Measurements from ENCODE around the gene SNN. TPM values are rescaled to one million over a fixed set of nuclear protein-coding genes. Genes with fewer than 3 reads are reported as not detected.

The SNN gene
- total RNA-seq, 1 experiment from 2014 or later, result 12.6 TPM

- no peak overlapping the region for H3K27ac ChIP-seq
- ChIA-PET CTCF (interaction anchor here (0.7 to 1.1 kb wide), 2 partner anchors 13 to 279 kb away, joined by 3 to 4 read pairs; no protein-coding TSS in a partner anchor), POLR2A (ENCODE audit: unreplicated experiment) (no interaction called here)
- intact Hi-C loops (cut with micrococcal nuclease; ENCODE audit: unreplicated experiment), result loop anchor here (2.0 to 10.0 kb wide), 3 partner anchors 181 to 745 kb away; no protein-coding TSS in a partner anchor
- no peaks in the 10 kb centered on the region for H3K79me2 ChIP-seq (ENCODE audit: low read depth)
- DNase-seq, result no peak
- H2AFZ ChIP-seq, result no peak overlapping the region
- no peaks in the 10 kb centered on the region for H3K27me3 ChIP-seq (ENCODE audit: insufficient read depth, low read depth)
- no peaks in the 10 kb centered on the region for H3K4me1 ChIP-seq (replicated peaks; ENCODE audit: insufficient read depth)
- no peak overlapping the region for H3K4me3 ChIP-seq
- H3K9me2 ChIP-seq (ENCODE audit: insufficient read depth), result no peaks in the 10 kb centered on the region
- TF ChIP-seq CTCF (conservative IDR thresholded peaks at IDR 0.05), result no peak
- peaks cover 9% of the 10 kb centered on the region; the same call in 1 of the 2 replicates for H3F3A ChIP-seq (ENCODE audit: insufficient read depth, low read depth)
- no peaks in the 10 kb centered on the region for H3K9me3 ChIP-seq (ENCODE audit: insufficient read depth, low read depth)
- BruUV-seq (replicated peaks), result no TSS peak
- H4K20me1 ChIP-seq (ENCODE audit: insufficient read depth), result peaks cover 10% of the 10 kb centered on the region
- 0 out of 2 replicates have a peak, but pooled peaks cover 4% of the 10 kb centered on the region for H3K36me3 ChIP-seq (ENCODE audit: low read depth)
- no peak overlapping the region for H3K4me2 ChIP-seq
Observed at GRCh38 chr16:11715246-11715947, 47.1 kb downstream of the SNN start.

- CTCF ChIA-PET, result no interaction called here
- intact Hi-C loops (cut with micrococcal nuclease; ENCODE audit: unreplicated experiment), result loop anchor here (10.0 kb wide), 1 partner anchor 182 kb away; no protein-coding TSS in a partner anchor
- 0 out of 2 replicates have a peak, but pooled peaks cover 4% of the 10 kb centered on the region for H3K36me3 ChIP-seq (ENCODE audit: low read depth)
- no peak overlapping the region for H3K4me3 ChIP-seq
- peaks cover 7% of the 10 kb centered on the region for H4K20me1 ChIP-seq (ENCODE audit: insufficient read depth)
- H3K4me1 ChIP-seq (replicated peaks; ENCODE audit: insufficient read depth), result no peaks in the 10 kb centered on the region
- peaks cover 9% of the 10 kb centered on the region; the same call in 1 of the 2 replicates for H3F3A ChIP-seq (ENCODE audit: insufficient read depth, low read depth)
- DNase-seq, result no peak
- POLR2A ChIA-PET (ENCODE audit: unreplicated experiment), result interaction anchor here (0.6 kb wide), 1 partner anchor 60 kb away, joined by 3 read pairs; no protein-coding TSS in a partner anchor
- no peaks in the 10 kb centered on the region for H3K9me2 ChIP-seq (ENCODE audit: insufficient read depth)
- no peak for TF ChIP-seq EZH2 (IDR thresholded peaks at IDR 0.05; ENCODE audit: low read depth)
- no peak for TF ChIP-seq CTCF (conservative IDR thresholded peaks at IDR 0.05)
- H3K27ac ChIP-seq, result no peak overlapping the region
- no peak overlapping the region for H2AFZ ChIP-seq
- no peaks in the 10 kb centered on the region for H3K9me3 ChIP-seq (ENCODE audit: insufficient read depth, low read depth)
- H3K4me2 ChIP-seq, result no peak overlapping the region
- no peaks in the 10 kb centered on the region for H3K79me2 ChIP-seq (ENCODE audit: low read depth)
- no TSS peak for BruUV-seq (replicated peaks)
- H3K27me3 ChIP-seq (ENCODE audit: insufficient read depth, low read depth), result no peaks in the 10 kb centered on the region
Observed at GRCh38 chr16:11716336-11716735, 48.1 kb downstream of the SNN start.

- Histone ChIP-seq H3K4me1 (replicated peaks; ENCODE audit: insufficient read depth) (no peaks in the 10 kb centered on the region), H3F3A (ENCODE audit: insufficient read depth, low read depth) (peaks cover 9% of the 10 kb centered on the region; the same call in 1 of the 2 replicates), H3K9me3 (ENCODE audit: insufficient read depth, low read depth) (no peaks in the 10 kb centered on the region), H3K27me3 (ENCODE audit: insufficient read depth, low read depth) (no peaks in the 10 kb centered on the region), H3K4me2 (no peak overlapping the region), H3K4me3 (no peak overlapping the region), H3K79me2 (ENCODE audit: low read depth) (no peaks in the 10 kb centered on the region), H4K20me1 (ENCODE audit: insufficient read depth) (peaks cover 14% of the 10 kb centered on the region), H3K9me2 (ENCODE audit: insufficient read depth) (no peaks in the 10 kb centered on the region), H2AFZ (no peak overlapping the region), H3K27ac (no peak overlapping the region), H3K36me3 (ENCODE audit: low read depth) (0 out of 2 replicates have a peak, but pooled peaks cover 4% of the 10 kb centered on the region)
- DNase-seq, result no peak
- POLR2A ChIA-PET (ENCODE audit: unreplicated experiment), result no interaction called here
- CTCF ChIA-PET, result interaction anchor here (0.6 kb wide), 1 partner anchor 768 kb away, joined by 3 read pairs; no protein-coding TSS in a partner anchor
- TF ChIP-seq CTCF (conservative IDR thresholded peaks at IDR 0.05) (no peak), EZH2 (IDR thresholded peaks at IDR 0.05; ENCODE audit: low read depth) (no peak)
- BruUV-seq (replicated peaks), result no TSS peak
- intact Hi-C loops (cut with micrococcal nuclease; ENCODE audit: unreplicated experiment), result loop anchor here (10.0 kb wide), 1 partner anchor 183 kb away; no protein-coding TSS in a partner anchor
Observed at GRCh38 chr16:11717811-11718210, 49.6 kb downstream of the SNN start.
